Left lung (tissue), 10 donors: Measurements from ENCODE around the gene ATP1A3. TPM values are rescaled to one million over a fixed set of nuclear protein-coding genes. Genes with fewer than 3 reads are reported as not detected.
"Not testable (repeated sequence)": the region's sequence is repeated elsewhere in the genome, so short reads cannot be mapped to it uniquely, and the experiment has no call there.

Experiments used
- ATAC-seq: fragments of 200-7000 bp; cut with Tn5 transposase; one replicate; pipeline ENCODE4 v1.9.1; 2020; ENCODE audit warnings: moderate library complexity
- DNase-seq, 4 donors: peaks; one replicate each; pipeline ENCODE4 v3.0.0-alpha.2; 2013 to 2020
- H3K27ac ChIP-seq, 2 donors: fragments of 200-600 bp; sonication (generic) in 1 of 2; one replicate each; pipeline versions ENCODE4 v1.5.0 to v1.8.0; 2020 to 2021
- H3K27me3 ChIP-seq, 2 donors: fragments of 200-600 bp; sonication (generic) in 1 of 2; one replicate each; pipeline versions ENCODE4 v1.5.0 to v1.8.0; 2020 to 2021
- H3K36me3 ChIP-seq, 2 donors: fragments of 200-600 bp; sonication (generic) in 1 of 2; one replicate each; pipeline versions ENCODE4 v1.5.0 to v1.8.0; 2020 to 2021
- H3K4me1 ChIP-seq, 2 donors: fragments of 200-600 bp; one replicate each; pipeline ENCODE4 v1.8.0; 2021
- H3K4me3 ChIP-seq, 2 donors: fragments of 200-600 bp; sonication (generic) in 1 of 2; one replicate each; pipeline versions ENCODE4 v1.5.0 to v1.8.0; 2020 to 2021; ENCODE audit warnings: mild to moderate bottlenecking in 1 of 2
- H3K9me3 ChIP-seq, 2 donors: fragments of 200-600 bp; sonication (generic) in 1 of 2; one replicate each; pipeline versions ENCODE4 v1.5.0 to v1.8.0; 2020 to 2021
- CTCF ChIP-seq, 2 donors: fragments of 200-600 bp; sonication (generic) in 1 of 2; IDR thresholded peaks; one replicate each; pipeline versions ENCODE4 v1.5.0 to v1.8.0; 2021; ENCODE audit warnings: antibody characterized with exemption in 2 of 2
- intact Hi-C, 2 donors: fragments of 100-400 bp; cut with DNase I; formaldehyde crosslinking; loops; one replicate each; pipeline versions ENCODE4 v1.11.2 to v1.14.2; 2022
- polyA plus RNA-seq, 6 donors: library from polyadenylated mRNA; unstranded; fragments of 120-200 nt; gene quantifications; one replicate each; pipeline ENCODE4 v1.2.1, GENCODE V29; 2013; ENCODE audit not compliant: insufficient read length in 6 of 6
- total RNA-seq, 2 donors: library from RNA; stranded (reverse); fragmentation: NEBNext Ultra II Directional; extraction: Animal tissue kit (Norgen Biotek cat#: 25700); gene quantifications; one replicate each; pipeline ENCODE4 v1.2.1, GENCODE V29; 2021
- donor health status: DM: no; HTN: yes; CAD: no.
- donor health status: DM: no; HTN: no; CAD: no.

The ATP1A3 gene
- total and polyA plus RNA-seq, 8 donors = 0.20 to 0.86 (median 0.40) TPM; not detected in 3

- DNase-seq = no peak
- Histone ChIP-seq H3K27me3 (peaks cover 0 to 22% of the 10 kb centered on the region in 2 donors), H3K9me3 (no peaks in the 10 kb centered on the region), H3K4me3 (no peak overlapping the region), H3K27ac (no peak overlapping the region), H3K36me3 (no peaks in the 10 kb centered on the region), H3K4me1 (no peaks in the 10 kb centered on the region)
- TF ChIP-seq CTCF (IDR thresholded peaks at IDR 0.05) = no peak
- intact Hi-C loops = no loop called here
- ATAC-seq = no peak
Observed at GRCh38 chr19:42037649-42038048, 43.6 kb upstream of the ATP1A3 start.

GRCh38 chr19:42034640-42035391 lies 40.8 kb upstream of the ATP1A3 start:
- H3K27ac ChIP-seq, intact Hi-C loops, H3K27me3 ChIP-seq, H3K36me3 ChIP-seq, H3K9me3 ChIP-seq, H3K4me1 ChIP-seq, H3K4me3 ChIP-seq: not testable (repeated sequence)
- peak; percentile 81 to 87 for TF ChIP-seq CTCF (IDR thresholded peaks at IDR 0.05)
- ATAC-seq (peak; percentile 87), DNase-seq (peak; percentile 44 to 72 (median 54))

DNA sequence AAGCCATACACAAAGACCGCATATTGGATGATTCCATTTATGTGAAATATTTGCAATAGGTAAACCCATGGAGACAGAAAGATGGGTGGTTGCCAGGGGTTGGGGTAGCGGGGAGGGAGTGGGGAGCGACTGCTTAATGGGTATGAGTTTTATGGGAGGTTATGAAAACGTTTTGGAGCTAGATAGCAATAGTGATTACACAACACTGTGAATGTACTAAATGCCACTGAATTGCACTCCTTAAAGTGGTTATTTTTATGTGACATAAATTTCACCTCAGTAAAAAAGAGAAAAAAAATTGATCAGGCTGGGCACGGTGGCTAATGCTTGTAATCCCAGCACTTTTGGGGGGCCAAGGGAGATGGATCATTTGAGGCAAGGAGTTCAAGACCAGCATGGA lies 39.4 kb upstream of the ATP1A3 start:
- no peak for ATAC-seq
- DNase-seq = peak in 1 of 4 donors; percentile 6
- Histone ChIP-seq H3K27me3 (peaks cover 0 to 6% of the 10 kb centered on the region in 2 donors), H3K4me3 (no peak overlapping the region), H3K27ac (no peak overlapping the region), H3K4me1 (peaks cover 0 to 5% of the 10 kb centered on the region in 2 donors), H3K36me3 (no peaks in the 10 kb centered on the region), H3K9me3 (no peaks in the 10 kb centered on the region)
- intact Hi-C loops = no loop called here
- TF ChIP-seq CTCF (IDR thresholded peaks at IDR 0.05) = no peak

DNA sequence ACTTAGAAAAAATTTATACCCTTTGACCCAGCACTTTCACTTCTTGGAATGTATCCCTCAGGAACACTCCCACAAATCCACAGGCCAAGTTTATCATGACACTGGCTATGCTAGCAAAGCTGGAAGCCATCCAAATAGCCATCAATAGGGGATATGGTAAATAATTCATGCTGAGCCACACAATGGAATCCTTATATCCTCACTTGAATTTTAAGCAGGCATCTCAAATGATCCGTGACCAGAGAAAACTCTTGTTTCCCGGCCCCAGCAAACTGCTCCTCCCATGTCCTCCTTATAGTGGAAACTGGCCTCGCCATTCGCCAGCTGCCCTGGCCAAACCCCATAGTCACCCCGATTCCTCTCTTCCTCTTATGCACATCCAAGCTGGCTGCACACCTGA lies 38.4 kb upstream of the ATP1A3 start:
- TF ChIP-seq CTCF (IDR thresholded peaks at IDR 0.05) = no peak
- H3K4me3 ChIP-seq = no peak overlapping the region
- H3K9me3 ChIP-seq = no peaks in the 10 kb centered on the region
- H3K4me1 ChIP-seq = peaks cover 0 to 5% of the 10 kb centered on the region in 2 donors
- H3K27me3 ChIP-seq = peaks cover 0 to 12% of the 10 kb centered on the region in 2 donors
- intact Hi-C loops = no loop called here
- ATAC-seq (no peak), DNase-seq (peak in 2 of 4 donors; percentile 7 to 30)
- no peaks in the 10 kb centered on the region for H3K36me3 ChIP-seq
- no peak overlapping the region for H3K27ac ChIP-seq

- no peak for ATAC-seq
- H3K27ac ChIP-seq = no peak overlapping the region
- H3K9me3 ChIP-seq = no peaks in the 10 kb centered on the region
- H3K36me3 ChIP-seq = no peaks in the 10 kb centered on the region
- H3K4me3 ChIP-seq = no peak overlapping the region
- intact Hi-C loops = no loop called here
- peaks cover 0 to 5% of the 10 kb centered on the region in 2 donors for H3K4me1 ChIP-seq
- TF ChIP-seq CTCF (IDR thresholded peaks at IDR 0.05) = no peak
- peaks cover 0 to 12% of the 10 kb centered on the region in 2 donors for H3K27me3 ChIP-seq
- peak in 1 of 4 donors; percentile 24 for DNase-seq
Observed at GRCh38 chr19:42030645-42031440, 36.8 kb upstream of the ATP1A3 start.
